OCI-LY1 (cell line): ENCODE measurements around the gene ABHD17A.

Experiments used
- H2AFZ ChIP-seq: fragments of 200-600 bp; sonication (generic), shearing (Covaris generic); 2 replicates; pipeline ENCODE4 v1.6.0; 2014; ENCODE audit warnings: antibody characterized with exemption, mild to moderate bottlenecking, low read length
- H3F3A ChIP-seq: fragments of 200-600 bp; sonication (generic), shearing (Covaris generic); 2 replicates; pipeline ENCODE4 v1.6.0; 2014; ENCODE audit warnings: mild to moderate bottlenecking, antibody characterized with exemption, low read length, moderate library complexity; ENCODE audit not compliant: insufficient read depth
- H3K27ac ChIP-seq: fragments of 200-600 bp; sonication (generic); 2 replicates; pipeline ENCODE4 v1.5.1; 2014; ENCODE audit warnings: low read length, mixed run types, mild to moderate bottlenecking, low read depth; ENCODE audit not compliant: poor library complexity, severe bottlenecking
- H3K27me3 ChIP-seq: fragments of 200-600 bp; sonication (generic); 2 replicates; pipeline ENCODE4 v1.6.0; 2014; ENCODE audit warnings: antibody characterized with exemption, mild to moderate bottlenecking, low read length, moderate library complexity; ENCODE audit not compliant: insufficient read depth
- H3K36me3 ChIP-seq: fragments of 200-600 bp; sonication (generic); 2 replicates; pipeline ENCODE4 v1.6.1; 2014; ENCODE audit warnings: mild to moderate bottlenecking, antibody characterized with exemption, low read length, moderate library complexity, mixed read lengths; ENCODE audit not compliant: insufficient read depth
- H3K4me1 ChIP-seq: fragments of 200-600 bp; sonication (generic); 2 replicates; pipeline ENCODE4 v1.5.1; 2014; ENCODE audit warnings: mild to moderate bottlenecking, low read length, moderate library complexity; ENCODE audit not compliant: insufficient read depth, severe bottlenecking
- H3K4me2 ChIP-seq: fragments of 200-600 bp; sonication (generic), shearing (Covaris generic); 2 replicates; pipeline ENCODE4 v1.6.1; 2014; ENCODE audit warnings: low read length
- H3K4me3 ChIP-seq: fragments of 200-600 bp; sonication (generic); 2 replicates; pipeline ENCODE4 v1.5.1; 2014; ENCODE audit warnings: low read length, low read depth, mild to moderate bottlenecking, mixed read lengths; ENCODE audit not compliant: poor library complexity, severe bottlenecking
- H3K79me2 ChIP-seq: fragments of 200-600 bp; shearing (Covaris generic); 2 replicates; pipeline ENCODE4 v1.6.1; 2016; ENCODE audit warnings: mixed run types, low read length, mixed read lengths; ENCODE audit not compliant: insufficient read depth
- H3K9ac ChIP-seq: fragments of 200-600 bp; sonication (generic), shearing (Covaris generic); 2 replicates; pipeline ENCODE4 v1.6.1; 2014; ENCODE audit warnings: mild to moderate bottlenecking, low read length, mixed read lengths
- H3K9me2 ChIP-seq: fragments of 200-600 bp; sonication (generic), shearing (Covaris generic); 2 replicates; pipeline ENCODE4 v1.6.1; 2014; ENCODE audit warnings: low read depth, mild to moderate bottlenecking, low read length, mixed read lengths
- H3K9me3 ChIP-seq: fragments of 200-600 bp; shearing (Covaris generic); 2 replicates; pipeline ENCODE4 v1.6.1; 2014; ENCODE audit warnings: low read length, mixed read lengths
- H4K20me1 ChIP-seq: fragments of 200-600 bp; sonication (generic), shearing (Covaris generic); 2 replicates; pipeline ENCODE4 v1.6.0; 2016; ENCODE audit warnings: mild to moderate bottlenecking, low read length; ENCODE audit not compliant: insufficient read depth
- EZH2 ChIP-seq: fragments of 200-600 bp; sonication (generic), shearing (Covaris generic); IDR thresholded peaks from 2 replicates; pipeline ENCODE4 v1.8.0; 2017; ENCODE audit warnings: borderline replicate concordance, mixed run types, mild to moderate bottlenecking, antibody characterized with exemption, low read length, moderate library complexity, mixed read lengths
- TF ChIP-seq, protein P1 (sequence below): fragments of 200-600 bp; sonication (generic), shearing (Covaris generic); IDR thresholded peaks from 2 replicates; pipeline ENCODE4 v1.5.1; 2017; ENCODE audit warnings: mild to moderate bottlenecking, antibody characterized with exemption, low read length, moderate library complexity, mixed read lengths

ABHD17A gene

DNA sequence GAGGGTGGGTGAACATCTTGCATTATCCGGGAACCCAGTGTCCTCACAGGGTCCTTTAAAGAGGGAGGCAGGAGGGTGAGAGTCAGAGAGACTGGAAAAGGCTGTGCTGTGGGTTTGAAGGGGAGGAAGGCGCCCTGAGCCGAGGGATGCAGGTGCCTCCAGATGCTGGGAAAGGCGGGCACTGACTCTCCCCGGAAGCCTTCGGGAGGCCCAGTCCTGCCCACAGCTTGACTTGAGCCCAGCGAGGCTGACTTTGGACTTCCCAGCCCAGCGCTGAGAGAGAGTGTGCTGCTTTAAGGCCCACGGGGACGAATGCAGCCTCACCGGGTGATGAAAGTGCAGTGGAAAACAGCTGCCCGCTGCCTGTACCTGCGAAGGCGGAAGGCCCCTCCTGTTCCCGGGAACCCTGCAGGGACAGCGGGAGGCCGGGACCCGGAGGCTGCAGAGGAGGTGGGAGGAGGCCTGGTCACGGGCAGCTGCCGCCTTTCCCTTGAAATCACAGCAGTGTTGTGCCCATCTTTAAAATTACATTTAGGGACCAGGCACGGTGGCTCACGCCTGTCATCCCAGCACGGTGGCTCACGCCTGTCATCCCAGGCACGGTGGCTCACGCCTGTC is 53.1 kb downstream of the ABHD17A start:
- H3K4me1 ChIP-seq: peaks cover 7% of the 10 kb centered on the region
- H3K36me3 ChIP-seq: peaks cover 20% of the 10 kb centered on the region; the same call in 1 of the 2 replicates
- peaks cover 11% of the 10 kb centered on the region for H3K79me2 ChIP-seq
- no peaks in the 10 kb centered on the region for H3F3A ChIP-seq
- no peak overlapping the region for H3K27ac ChIP-seq
- H4K20me1 ChIP-seq: no peaks in the 10 kb centered on the region; the same call in 1 of the 2 replicates
- no peak overlapping the region for H2AFZ ChIP-seq
- H3K9me2 ChIP-seq: no peaks in the 10 kb centered on the region
- H3K9me3 ChIP-seq: no peaks in the 10 kb centered on the region
- no peak overlapping the region for H3K9ac ChIP-seq
- TF ChIP-seq EZH2: no peak
- TF ChIP-seq, protein P1, sequence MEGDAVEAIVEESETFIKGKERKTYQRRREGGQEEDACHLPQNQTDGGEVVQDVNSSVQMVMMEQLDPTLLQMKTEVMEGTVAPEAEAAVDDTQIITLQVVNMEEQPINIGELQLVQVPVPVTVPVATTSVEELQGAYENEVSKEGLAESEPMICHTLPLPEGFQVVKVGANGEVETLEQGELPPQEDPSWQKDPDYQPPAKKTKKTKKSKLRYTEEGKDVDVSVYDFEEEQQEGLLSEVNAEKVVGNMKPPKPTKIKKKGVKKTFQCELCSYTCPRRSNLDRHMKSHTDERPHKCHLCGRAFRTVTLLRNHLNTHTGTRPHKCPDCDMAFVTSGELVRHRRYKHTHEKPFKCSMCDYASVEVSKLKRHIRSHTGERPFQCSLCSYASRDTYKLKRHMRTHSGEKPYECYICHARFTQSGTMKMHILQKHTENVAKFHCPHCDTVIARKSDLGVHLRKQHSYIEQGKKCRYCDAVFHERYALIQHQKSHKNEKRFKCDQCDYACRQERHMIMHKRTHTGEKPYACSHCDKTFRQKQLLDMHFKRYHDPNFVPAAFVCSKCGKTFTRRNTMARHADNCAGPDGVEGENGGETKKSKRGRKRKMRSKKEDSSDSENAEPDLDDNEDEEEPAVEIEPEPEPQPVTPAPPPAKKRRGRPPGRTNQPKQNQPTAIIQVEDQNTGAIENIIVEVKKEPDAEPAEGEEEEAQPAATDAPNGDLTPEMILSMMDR: no peak
- H3K4me3 ChIP-seq: no peak overlapping the region
- H3K4me2 ChIP-seq: no peak overlapping the region
- H3K27me3 ChIP-seq: no peaks in the 10 kb centered on the region

GRCh38 chr19:1830978-1831377 is 54.3 kb downstream of the ABHD17A start:
- Histone ChIP-seq H3K4me2 (no peak overlapping the region), H3K27ac (no peak overlapping the region), H3K79me2 (peaks cover 1% of the 10 kb centered on the region), H3K9me3 (no peaks in the 10 kb centered on the region), H3K9me2 (no peaks in the 10 kb centered on the region), H3K9ac (no peak overlapping the region), H2AFZ (no peak overlapping the region), H3K4me3 (no peak overlapping the region), H3K4me1 (peaks cover 18% of the 10 kb centered on the region), H4K20me1 (no peaks in the 10 kb centered on the region; the same call in 1 of the 2 replicates), H3K36me3 (peaks cover 25% of the 10 kb centered on the region; the same call in 1 of the 2 replicates), H3F3A (no peaks in the 10 kb centered on the region), H3K27me3 (no peaks in the 10 kb centered on the region)
- TF ChIP-seq EZH2: no peak
- TF ChIP-seq, protein P1: no peak

DNA sequence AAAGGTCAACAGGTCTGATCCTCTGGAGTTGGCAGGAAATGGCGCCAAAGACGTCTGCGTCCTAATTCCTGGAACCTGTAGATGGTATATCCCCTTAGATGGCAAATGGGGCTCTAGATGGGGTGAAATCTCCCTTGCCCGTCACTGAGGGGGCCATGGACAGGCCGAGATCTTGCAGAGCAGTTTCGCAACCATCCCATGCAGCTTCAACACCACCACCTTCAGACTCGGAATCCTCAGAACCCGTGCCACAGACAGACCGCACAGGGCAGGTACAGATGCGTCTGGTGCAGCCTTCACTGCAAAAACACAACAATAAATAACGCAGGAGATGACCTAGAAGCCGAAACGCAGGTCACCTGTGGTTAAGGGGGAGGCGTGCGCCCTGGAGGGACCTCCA is 54.7 kb downstream of the ABHD17A start:
- Histone ChIP-seq H2AFZ (no peak overlapping the region), H4K20me1 (no peaks in the 10 kb centered on the region; the same call in 1 of the 2 replicates), H3K27me3 (no peaks in the 10 kb centered on the region), H3K36me3 (peaks cover 29% of the 10 kb centered on the region; the same call in 1 of the 2 replicates), H3K9me3 (no peaks in the 10 kb centered on the region), H3K9ac (no peak overlapping the region), H3K4me3 (no peak overlapping the region), H3F3A (no peaks in the 10 kb centered on the region), H3K27ac (no peak overlapping the region), H3K4me1 (peaks cover 20% of the 10 kb centered on the region), H3K79me2 (no peaks in the 10 kb centered on the region), H3K4me2 (no peak overlapping the region), H3K9me2 (no peaks in the 10 kb centered on the region)
- TF ChIP-seq EZH2: no peak
- TF ChIP-seq, protein P1: no peak
